GM12878 (cell line): ENCODE measurements around the gene B3GALT6. TPM values are rescaled to one million over a fixed set of nuclear protein-coding genes. Genes with fewer than 3 reads are reported as not detected.

Experiments
- ATAC-seq: fragments of 200-7000 bp; cut with Tn5 transposase; 3 replicates; pipeline ENCODE4 v1.9.1; 2020; ENCODE audit warnings: mild to moderate bottlenecking, moderate library complexity
- BruUV-seq: library from RNA; stranded (reverse); fragments of 400-500 nt; replicated peaks from 2 replicates; lab custom pipeline; 2021; lab: Mats Ljungman, UMichigan
- CTCF ChIA-PET: fragments of 300-600 bp; sonication (Branson Sonifier 250); formaldehyde crosslinking; extraction: SDS; loops from one replicate; lab custom pipeline; 2021; ENCODE audit warnings: inconsistent platforms; lab: Yijun Ruan, JAX
- POLR2A ChIA-PET: fragments of 350-600 bp; formaldehyde crosslinking; extraction: SDS; loops from one replicate; lab custom pipeline; 2021; ENCODE audit warnings: inconsistent platforms; lab: Charles Lee
- RAD21 ChIA-PET: fragments of 300-600 bp; sonication (Branson Sonifier 250); formaldehyde crosslinking; loops from one replicate; lab custom pipeline; 2023; ENCODE audit warnings: antibody characterized with exemption; ENCODE audit not compliant: unreplicated experiment; lab: Charles Lee
- SMC1A ChIA-PET: fragments of 300-600 bp; sonication (Branson Sonifier 250); formaldehyde crosslinking; loops from one replicate; lab custom pipeline; 2023; ENCODE audit not compliant: unreplicated experiment, uncharacterized antibody; lab: Charles Lee
- DNase-seq: peaks from one replicate; pipeline ENCODE4 v3.0.0-alpha.2; 2011; ENCODE audit warnings: low read depth, low spot score
- FAIRE-seq: peaks from 3 replicates; lab custom pipeline; 2011; peaks lifted over from hg19 to GRCh38; lab: Jason Lieb, UNC
- H2AFZ ChIP-seq: 2 replicates; pipeline ENCODE4 v1.6.0; 2011; ENCODE audit warnings: low read depth, low read length, control low read depth; ENCODE audit not compliant: control insufficient read depth
- H3K27ac ChIP-seq: 2 replicates; pipeline ENCODE4 v1.5.1; 2011; ENCODE audit warnings: control low read depth; ENCODE audit not compliant: control insufficient read depth, insufficient read depth
- H3K27me3 ChIP-seq, 2 experiments: replicated peaks in 1 of 2; 2 replicates each; pipeline versions ENCODE4 v1.6.0 to v1.6.1; 2011; ENCODE audit warnings: low read length in 1 of 2; ENCODE audit not compliant: control insufficient read depth in 2 of 2, insufficient read depth in 2 of 2
- H3K36me3 ChIP-seq, 2 experiments: 2 replicates each; pipeline ENCODE4 v1.5.1; 2011; ENCODE audit warnings: low read length in 1 of 2; ENCODE audit not compliant: control insufficient read depth in 2 of 2, insufficient read depth in 2 of 2
- H3K4me1 ChIP-seq: 2 replicates; pipeline ENCODE4 v1.6.1; 2011; ENCODE audit warnings: mild to moderate bottlenecking, low read length, moderate library complexity, mixed read lengths; ENCODE audit not compliant: control insufficient read depth, insufficient read depth
- H3K4me2 ChIP-seq: 2 replicates; pipeline ENCODE4 v1.6.0; 2011; ENCODE audit warnings: control low read depth; ENCODE audit not compliant: control insufficient read depth, insufficient read depth
- H3K4me3 ChIP-seq: fragments of 200-600 bp; sonication (generic); 2 replicates; pipeline ENCODE4 v1.5.1; 2016
- H3K79me2 ChIP-seq: 2 replicates; pipeline ENCODE4 v1.6.0; 2011; ENCODE audit warnings: low read length; ENCODE audit not compliant: control insufficient read depth, insufficient read depth
- H3K9ac ChIP-seq: 2 replicates; pipeline ENCODE4 v1.8.0; 2011; ENCODE audit warnings: low read length, control low read depth, mixed read lengths; ENCODE audit not compliant: control insufficient read depth, insufficient read depth
- H3K9me3 ChIP-seq: replicated peaks from 3 replicates; pipeline ENCODE4 v1.5.1; 2011; ENCODE audit warnings: mild to moderate bottlenecking, low read length; ENCODE audit not compliant: control insufficient read depth, insufficient read depth
- H4K20me1 ChIP-seq: 2 replicates; pipeline ENCODE4 v1.6.0; 2011; ENCODE audit not compliant: control insufficient read depth, insufficient read depth
- ATF3 ChIP-seq: IDR thresholded peaks from 2 replicates; pipeline ENCODE4 v1.6.1; 2011; ENCODE audit warnings: low read depth, mild to moderate bottlenecking, low read length, moderate library complexity, borderline replicate concordance; ENCODE audit errors: extremely low read depth
- BHLHE40 ChIP-seq, 2 experiments: fragments of 450-650 bp in 1 of 2; IDR thresholded peaks; 2 replicates each; pipeline ENCODE4 v1.6.1; 2011 to 2017; ENCODE audit warnings: low read depth in 2 of 2, borderline replicate concordance in 1 of 2, improper control_type of control experiment in 1 of 2, low read length in 1 of 2, mild to moderate bottlenecking in 1 of 2
- ETV6 ChIP-seq, 2 experiments: fragments of 450-650 bp in 1 of 2; IDR thresholded peaks in 1 of 2; conservative IDR thresholded peaks in 1 of 2; 2 replicates each; pipeline ENCODE4 v1.6.1; 2014; ENCODE audit warnings: antibody characterized with exemption in 1 of 2, borderline replicate concordance in 1 of 2, low read depth in 1 of 2, mild to moderate bottlenecking in 1 of 2, moderate library complexity in 1 of 2
- FOXK2 ChIP-seq: fragments of 450-650 bp; IDR thresholded peaks from 2 replicates; pipeline ENCODE4 v1.6.1; 2017; ENCODE audit warnings: mild to moderate bottlenecking, moderate library complexity
- KDM1A ChIP-seq: fragments of 200-600 bp; sonication (generic); IDR thresholded peaks from 2 replicates; pipeline ENCODE4 v1.6.1; 2016; ENCODE audit warnings: borderline replicate concordance
- MTA2 ChIP-seq: fragments of 450-650 bp; IDR thresholded peaks from 2 replicates; pipeline ENCODE4 v1.6.1; 2016; ENCODE audit warnings: low read depth, mild to moderate bottlenecking, moderate library complexity
- NFYA ChIP-seq: IDR thresholded peaks from 2 replicates; pipeline ENCODE4 v1.6.1; 2011; ENCODE audit warnings: low read depth, mild to moderate bottlenecking, low read length, improper control_type of control experiment, borderline replicate concordance
- RELB ChIP-seq: fragments of 450-650 bp; IDR thresholded peaks from 2 replicates; pipeline ENCODE4 v1.6.1; 2017; ENCODE audit warnings: low read depth, mild to moderate bottlenecking, moderate library complexity
- SIN3A ChIP-seq: IDR thresholded peaks from 2 replicates; pipeline ENCODE4 v1.6.1; 2012; ENCODE audit warnings: low read depth, low read length, improper control_type of control experiment
- SP1 ChIP-seq: IDR thresholded peaks from one replicate; pipeline ENCODE4 v1.6.1; 2011; ENCODE audit warnings: low read depth, low read length
- SREBF2 ChIP-seq: IDR thresholded peaks from 2 replicates; pipeline ENCODE4 v1.6.1; 2012; ENCODE audit warnings: mild to moderate bottlenecking, low read length
- SRF ChIP-seq, 2 experiments: IDR thresholded peaks; 2 replicates each; pipeline ENCODE4 v1.6.1; 2011; ENCODE audit warnings: low read depth in 2 of 2, low read length in 2 of 2, mild to moderate bottlenecking in 1 of 2, moderate library complexity in 1 of 2
- ZNF687 ChIP-seq: fragments of 450-650 bp; IDR thresholded peaks from 2 replicates; pipeline ENCODE4 v1.6.1; 2017; ENCODE audit warnings: mild to moderate bottlenecking, moderate library complexity
- WGBS: methylation state at CpG from one replicate; pipeline ENCODE4 v1.1.6; 2016; ENCODE audit warnings: low lambda C conversion rate; ENCODE audit not compliant: insufficient replicate concordance, insufficient coverage; ENCODE audit errors: missing lambda C conversion rate; 5-methylcytosine and 5-hydroxymethylcytosine counted together
- in situ Hi-C: fragments of 300-500 bp; cut with MboI; formaldehyde crosslinking; loops from 9 replicates; pipeline ENCODE4 v1.14.3; 2018; ENCODE audit warnings: mixed read lengths
- intact Hi-C: fragments of 100-400 bp; cut with micrococcal nuclease; formaldehyde crosslinking; loops from one replicate; pipeline ENCODE4 v1.14.2; 2022; ENCODE audit not compliant: unreplicated experiment
- polyA plus RNA-seq, 11 experiments: library from polyadenylated mRNA; depleted of rRNA in 4 of 11; unstranded in 6 of 11; stranded (reverse) in 5 of 11; fragments of >200 nt; fragmentation: Nextera tagmentation in 4 of 11; fragmentation: Illumina TruSeq in 1 of 11; extraction: Ambion mirVana in 4 of 11; extraction: Trizol in 1 of 11; gene quantifications; 1 replicate in 1 of 11; 2 replicates in 10 of 11; pipeline versions ENCODE4 v1.2.1 to v1.2.3, GENCODE V29; 2011 to 2016; ENCODE audit warnings: inconsistent platforms in 2 of 11, missing spikeins in 2 of 11, low read depth in 1 of 11
- total RNA-seq, 4 experiments: library from RNA; depleted of rRNA in 3 of 4; stranded (reverse); fragments of >200 nt in 3 of 4; fragmentation: Illumina TruSeq in 1 of 4; extraction: Trizol in 1 of 4; gene quantifications; 2 replicates each; pipeline versions ENCODE4 v1.2.1 to v1.2.3, GENCODE V29; 2013 to 2021

B3GALT6 gene
- total and polyA plus RNA-seq, 10 of the 15 experiments (the other 5 are each of a cell fraction or from before 2014, with no cell fraction given) = 0.53 to 20.8 (median 4.5) TPM

DNA sequence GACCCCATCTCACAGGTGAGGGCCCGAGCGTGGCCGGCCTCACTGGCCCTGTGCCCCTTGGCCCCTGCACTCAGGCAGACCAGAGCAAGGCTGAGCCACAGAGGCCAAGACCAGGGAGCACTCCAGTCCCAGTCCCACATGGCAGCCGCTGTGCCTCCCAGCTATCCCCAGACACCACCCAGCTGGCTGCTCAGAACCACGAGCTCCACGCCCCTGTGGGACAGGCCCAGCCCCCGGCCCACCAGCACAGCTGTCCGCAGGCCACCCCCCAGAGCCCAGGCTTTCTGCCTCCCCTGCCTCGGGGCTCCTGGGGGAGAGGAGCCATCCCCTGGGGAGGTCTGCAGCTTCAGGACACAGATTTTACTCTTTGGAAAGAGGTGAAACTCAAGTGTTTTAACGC is 23.6 kb downstream of the B3GALT6 start:
- Histone ChIP-seq H3K36me3 (peaks cover 3 to 16% of the 10 kb centered on the region in 2 experiments; a peak in 3 of 4 replicates), H4K20me1 (no peaks in the 10 kb centered on the region), H3K4me1 (peaks cover 9% of the 10 kb centered on the region), H3K27me3 (no peaks in the 10 kb centered on the region), H2AFZ (no peak overlapping the region), H3K4me3 (no peak overlapping the region), H3K4me2 (no peak overlapping the region), H3K27ac (no peak overlapping the region), H3K79me2 (no peaks in the 10 kb centered on the region), H3K9ac (no peak overlapping the region), H3K9me3 (no peaks in the 10 kb centered on the region)
- ChIA-PET CTCF (interaction anchor here (1.2 kb wide), 1 partner anchor 133 kb away, joined by 5 read pairs; no protein-coding TSS in a partner anchor), RAD21 (no interaction called here), SMC1A (no interaction called here), POLR2A (interaction anchor here (1.2 kb wide), 1 partner anchor 18 kb away, joined by 3 read pairs; the partner anchor contains the start of gene UBE2J2)
- in situ Hi-C loops = no loop called here
- FAIRE-seq = no peak
- no peak for ATAC-seq
- DNase-seq = no peak
- intact Hi-C loops = no loop called here
- BruUV-seq = TSS peak; percentile 57
- WGBS = 90% methylated on average over 10 of the region's 10 CpGs
- TF ChIP-seq MTA2 = no peak
- no peak for TF ChIP-seq ZNF687
- no peak for TF ChIP-seq SRF (IDR thresholded peaks at IDR 0.05; ENCODE audit: low read depth in 2 of 2, low read length in 2 of 2)
- no peak for TF ChIP-seq SP1
- TF ChIP-seq RELB = no peak
- TF ChIP-seq FOXK2 = no peak
- no peak for TF ChIP-seq BHLHE40 (IDR thresholded peaks at IDR 0.05; ENCODE audit: borderline replicate concordance in 1 of 2, low read depth in 2 of 2, low read length in 1 of 2)
- TF ChIP-seq SIN3A = no peak
- no peak for TF ChIP-seq NFYA
- TF ChIP-seq ETV6 (conservative IDR thresholded peaks at IDR 0.05 in 1 of 2, IDR thresholded peaks at IDR 0.05 in 1 of 2; ENCODE audit: borderline replicate concordance in 1 of 2, low read depth in 1 of 2) = no peak
- TF ChIP-seq SREBF2 = no peak
- TF ChIP-seq KDM1A = no peak
- TF ChIP-seq ATF3 = no peak
